Gastrocnemius medialis (tissue), 4 donors: ENCODE results near the gene ARHGEF26.

Source experiments
- CTCF ChIP-seq, 5 experiments: fragments of 450-650 bp in 3 of 5; fragments of 200-600 bp in 2 of 5; sonication (generic) in 2 of 5; IDR thresholded peaks in 4 of 5; conservative IDR thresholded peaks in 1 of 5; 1 replicate in 4 of 5; 2 replicates in 1 of 5; pipeline ENCODE4 v1.5.1; 2016 to 2019; ENCODE audit warnings: antibody characterized with exemption in 5 of 5, mild to moderate bottlenecking in 3 of 5, moderate library complexity in 3 of 5
- POLR2A ChIP-seq, 2 donors: fragments of 450-650 bp; IDR thresholded peaks; one replicate each; pipeline ENCODE4 v1.6.1; 2017; ENCODE audit warnings: antibody characterized with exemption in 2 of 2, mild to moderate bottlenecking in 2 of 2, moderate library complexity in 2 of 2

GRCh38 chr3:154214306-154214705 lies 93.1 kb downstream of the ARHGEF26 start:
- TF ChIP-seq CTCF (IDR thresholded peaks at IDR 0.05 in 4 of 5, conservative IDR thresholded peaks at IDR 0.05 in 1 of 5) (no peak), POLR2A (IDR thresholded peaks at IDR 0.05) (no peak)
